Hippocampal formation (tissue), 2 donors: ENCODE results near the gene MT4.

Experiments
- DNase-seq, 2 donors: peaks; one replicate each; lab custom pipeline; 2025; lab: John Stamatoyannopoulos, UW

Gene MT4

GRCh38 chr16:56603589-56603988 is 38.7 kb downstream of the MT4 start:
- DNase-seq, result peak; percentile 41 to 43

GRCh38 chr16:56604966-56605365 is 40.1 kb downstream of the MT4 start:
- no peak for DNase-seq

GRCh38 chr16:56605475-56605874 is 40.6 kb downstream of the MT4 start:
- no peak for DNase-seq

- DNase-seq, result no peak
Measured at GRCh38 chr16:56606071-56606475, 41.2 kb downstream of the MT4 start.

DNA sequence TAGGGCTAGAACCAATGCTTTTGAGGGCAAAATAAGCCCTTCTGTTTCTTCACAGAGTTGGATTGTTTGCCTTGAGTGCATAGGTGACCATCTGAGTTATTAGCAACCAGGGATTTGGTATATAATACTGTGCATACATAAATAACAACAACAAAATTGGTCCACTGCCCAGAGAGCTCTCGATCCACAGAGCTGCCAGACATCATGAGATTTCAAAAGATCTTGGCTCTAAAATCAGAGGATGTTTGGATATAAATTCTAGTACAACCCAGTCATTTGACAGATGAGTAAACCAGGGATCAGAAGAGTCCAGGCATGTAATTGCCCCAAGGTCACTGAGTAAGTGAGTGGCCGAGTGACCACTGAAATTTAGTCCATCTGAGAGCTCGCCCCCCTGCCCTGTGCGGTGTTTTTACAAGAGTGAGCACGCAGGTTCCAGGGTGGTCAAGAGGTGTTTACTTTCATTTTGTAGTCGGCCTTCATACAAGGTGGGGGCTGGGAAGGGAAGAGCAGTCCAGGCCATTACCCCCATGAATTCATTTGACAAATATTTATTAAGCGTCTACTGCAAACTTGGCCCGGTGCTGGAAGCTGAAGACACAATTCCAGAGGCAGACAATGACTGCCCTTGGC is 41.7 kb downstream of the MT4 start:
- DNase-seq, result no peak

- DNase-seq, result no peak
Measured at GRCh38 chr16:56607109-56607618, 42.3 kb downstream of the MT4 start.

- no peak for DNase-seq
Measured at GRCh38 chr16:56607675-56608042, 42.8 kb downstream of the MT4 start.

GRCh38 chr16:56608043-56608875 is 43.4 kb downstream of the MT4 start, which contains the start of gene MT2A:
Gene MT2A (plus strand): TSS chr16:56608584. CDS start chr16:56608656, 72 bp downstream.
- DNase-seq, result peak; percentile 86 to 93

- DNase-seq, result no peak
Measured at GRCh38 chr16:56608876-56609462, 44.1 kb downstream of the MT4 start.

GRCh38 chr16:56609463-56609921 is 44.6 kb downstream of the MT4 start:
- peak; percentile 46 to 47 for DNase-seq

DNA sequence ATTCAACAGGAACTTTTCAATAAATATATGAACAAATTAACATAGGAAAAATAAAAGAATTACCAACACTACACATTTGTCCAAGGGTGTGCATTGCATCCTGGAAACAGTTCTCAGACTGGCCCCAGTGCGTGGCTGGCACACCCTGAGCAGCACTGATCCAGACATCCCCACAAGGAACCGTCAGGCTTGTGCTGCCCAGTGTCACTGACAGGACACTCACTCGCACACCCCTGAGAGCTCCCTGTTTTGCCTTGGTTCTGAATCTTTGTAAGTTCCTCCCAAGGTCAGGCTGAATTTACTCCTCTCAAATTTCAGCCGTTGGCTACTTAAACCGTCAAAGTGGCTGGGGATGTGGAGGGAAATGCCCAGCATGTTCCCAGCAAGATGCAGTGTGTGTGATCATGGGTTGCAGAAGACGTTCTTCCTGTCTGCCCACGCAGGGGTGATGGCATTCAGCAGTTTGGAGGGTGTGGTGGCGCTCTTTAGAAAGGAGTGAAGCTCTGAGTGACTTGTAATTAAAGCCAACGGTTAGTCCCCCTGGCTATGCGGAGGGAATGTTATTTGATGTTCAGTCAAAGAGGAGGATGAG is 45.2 kb downstream of the MT4 start:
- peak in 1 of 2 donors; percentile 34 for DNase-seq

GRCh38 chr16:56610609-56611111 is 45.8 kb downstream of the MT4 start:
- DNase-seq, result no peak

DNA sequence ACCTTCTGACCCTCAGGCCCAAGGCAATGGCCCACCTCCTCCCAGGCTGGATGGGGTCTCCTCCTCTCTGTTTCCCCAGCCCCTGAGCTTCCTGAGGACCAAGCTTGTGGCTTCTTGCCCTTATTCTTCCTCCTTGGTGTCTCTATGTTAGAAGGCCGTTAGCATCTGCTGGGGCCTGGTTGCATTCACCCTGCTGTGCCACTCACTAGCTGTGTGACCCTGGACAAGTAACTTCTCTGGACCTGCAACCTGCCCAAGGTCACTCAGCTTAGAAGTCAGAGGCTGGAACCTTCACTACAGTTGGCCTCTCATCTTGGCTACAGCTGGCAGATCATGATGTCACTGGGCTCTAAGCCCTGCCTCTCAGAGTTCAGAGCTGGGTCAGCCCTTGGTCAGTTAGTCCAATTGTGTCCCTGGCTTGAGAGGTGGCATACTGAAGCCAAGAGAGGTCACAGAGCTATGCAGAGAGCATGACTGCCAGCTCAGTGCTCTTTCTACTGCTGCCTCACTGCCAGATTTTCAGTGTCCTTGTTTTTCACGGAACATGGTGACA is 46.5 kb downstream of the MT4 start:
- no peak for DNase-seq

- DNase-seq, result no peak
Measured at GRCh38 chr16:56613706-56614105, 48.8 kb downstream of the MT4 start.

DNA sequence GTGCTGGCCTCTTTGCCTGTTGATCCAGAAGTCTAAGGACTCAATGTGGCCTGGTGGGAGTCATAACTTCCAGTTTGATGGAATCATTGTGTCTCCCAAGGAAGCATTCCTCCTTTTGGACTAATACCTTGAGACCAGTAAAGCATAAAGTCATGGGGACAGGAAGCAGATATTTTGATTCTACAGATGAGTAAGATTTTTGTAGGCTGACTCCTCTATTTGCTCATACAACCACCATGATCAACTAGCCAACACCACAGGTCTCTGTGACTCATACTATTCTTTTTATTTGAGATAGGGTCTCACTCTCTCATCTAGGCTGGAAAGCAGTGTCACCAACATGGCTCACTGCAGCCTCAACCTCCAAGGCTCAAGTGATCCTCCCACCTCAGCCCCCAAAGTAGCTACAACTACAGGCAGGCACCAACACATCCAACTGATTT is 49.7 kb downstream of the MT4 start:
- DNase-seq, result no peak

DNA sequence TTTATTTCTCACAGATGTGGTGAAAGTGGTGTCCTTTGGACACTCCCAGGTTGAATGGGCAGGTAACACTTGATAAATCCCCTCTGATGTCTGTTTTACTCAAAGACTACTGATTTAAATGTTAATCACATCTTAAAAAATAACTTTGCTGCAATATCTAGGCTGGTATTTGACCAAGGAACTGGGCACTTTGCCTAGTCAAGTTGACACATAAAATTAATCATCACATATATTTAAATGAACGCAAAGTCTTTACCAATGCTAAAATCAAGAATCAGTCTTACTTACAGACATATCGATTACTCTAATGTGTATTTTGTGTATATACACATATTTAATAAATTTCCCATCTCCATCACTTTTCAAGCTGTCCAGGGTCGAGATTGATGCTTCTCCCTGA is 50.5 kb downstream of the MT4 start:
- no peak for DNase-seq

GRCh38 chr16:56616608-56617211 is 51.8 kb downstream of the MT4 start:
- DNase-seq, result no peak

DNA sequence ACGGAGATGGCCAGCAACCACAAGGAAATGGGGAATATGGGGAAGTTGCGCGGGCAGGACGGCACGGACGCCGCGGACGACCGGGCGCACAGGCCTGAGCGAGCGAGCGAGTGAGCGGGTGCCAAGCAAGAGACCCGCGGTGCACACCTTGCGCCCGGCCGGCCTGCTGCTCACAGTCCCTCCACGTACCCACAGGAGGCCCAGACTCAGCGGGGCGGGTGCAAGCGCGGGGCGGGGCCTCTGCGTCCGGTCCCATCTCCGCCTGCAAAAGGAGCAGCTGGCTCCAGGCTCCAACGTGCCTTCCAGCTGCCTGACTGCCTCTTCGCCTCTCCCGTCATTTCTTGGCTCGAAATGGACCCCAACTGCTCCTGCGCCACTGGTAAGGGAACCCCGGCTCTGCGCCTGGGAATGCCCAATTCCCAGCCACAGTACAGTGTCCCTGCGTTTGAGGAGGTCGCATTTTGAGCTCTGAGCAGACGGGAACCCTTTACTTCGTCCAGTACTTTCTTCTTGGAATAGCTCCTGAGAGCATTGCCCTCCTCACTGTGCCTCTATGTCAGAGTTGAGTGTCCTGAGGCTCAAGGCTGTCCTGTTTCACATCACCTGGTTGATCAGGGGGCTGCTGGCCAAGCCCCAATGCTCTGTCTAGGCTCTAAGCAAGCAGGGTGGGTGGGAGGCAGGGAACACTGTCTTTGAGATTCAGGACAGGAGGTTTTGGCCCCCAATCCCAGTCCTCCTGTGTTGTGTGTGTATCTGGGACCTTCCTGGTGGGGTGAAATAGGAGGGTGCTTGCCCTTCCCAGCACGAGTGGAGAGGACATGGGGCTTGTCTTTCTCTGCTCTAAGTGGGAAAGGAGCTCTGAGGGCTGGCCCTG is 52.6 kb downstream of the MT4 start:
- DNase-seq, result peak in 1 of 2 donors; percentile 35

DNA sequence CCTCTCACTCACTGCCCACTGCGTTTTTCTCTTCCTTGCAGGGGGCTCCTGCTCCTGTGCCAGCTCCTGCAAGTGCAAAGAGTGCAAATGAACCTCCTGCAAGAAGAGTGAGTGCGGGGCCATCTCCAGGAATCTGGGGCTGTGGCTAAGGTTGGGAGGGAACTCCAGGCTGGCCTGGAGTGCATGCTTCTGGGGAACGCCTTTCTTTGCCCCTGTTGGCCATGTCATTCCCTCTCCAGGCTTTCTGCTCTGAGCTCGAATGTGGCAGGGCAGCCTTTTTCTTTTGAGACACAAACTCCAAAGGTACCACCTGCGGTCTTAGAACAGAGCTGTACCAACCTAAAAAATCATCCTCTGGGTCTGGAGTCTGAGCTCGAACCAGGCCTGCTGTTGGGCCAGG is 53.3 kb downstream of the MT4 start:
- no peak for DNase-seq
